HG02938 (cell line): ENCODE measurements around the gene INPP5A.
A peak's percentile ranks its signal among the peaks of the same experiment; 100 is the strongest.

Experiments used
- ATAC-seq: cut with Tn5 transposase; IDR thresholded peaks from one replicate; pipeline ENCODE4 v1.9.1; 2021; ENCODE audit warnings: mild to moderate bottlenecking, moderate library complexity; ENCODE audit not compliant: unreplicated experiment

Gene INPP5A

GRCh38 chr10:132624847-132625471 is 87.4 kb downstream of the INPP5A start:
- ATAC-seq: no peak

GRCh38 chr10:132626019-132626760 is 88.6 kb downstream of the INPP5A start:
- ATAC-seq: no peak

- no peak for ATAC-seq
Observed at GRCh38 chr10:132626761-132627665, 89.4 kb downstream of the INPP5A start.

- no peak for ATAC-seq
Observed at GRCh38 chr10:132627666-132628531, 90.3 kb downstream of the INPP5A start.

- no peak for ATAC-seq
Observed at GRCh38 chr10:132628966-132629900, 91.6 kb downstream of the INPP5A start.

GRCh38 chr10:132630156-132630555 is 92.6 kb downstream of the INPP5A start:
- ATAC-seq: no peak

- ATAC-seq: no peak
Observed at GRCh38 chr10:132630666-132631337, 93.2 kb downstream of the INPP5A start.

GRCh38 chr10:132631338-132631735 is 93.8 kb downstream of the INPP5A start:
- no peak for ATAC-seq

GRCh38 chr10:132632091-132632561 is 94.5 kb downstream of the INPP5A start:
- no peak for ATAC-seq

GRCh38 chr10:132632851-132633684 is 95.5 kb downstream of the INPP5A start:
- ATAC-seq: no peak

GRCh38 chr10:132634241-132634946 is 96.8 kb downstream of the INPP5A start:
- ATAC-seq: no peak

- no peak for ATAC-seq
Observed at GRCh38 chr10:132634947-132635271, 97.3 kb downstream of the INPP5A start.

- ATAC-seq: no peak
Observed at GRCh38 chr10:132636358-132636757, 98.8 kb downstream of the INPP5A start.

- peak; percentile 65 for ATAC-seq
Observed at GRCh38 chr10:132637477-132638129, 100.0 kb downstream of the INPP5A start.

GRCh38 chr10:132638130-132638515 is 100.5 kb downstream of the INPP5A start:
- no peak for ATAC-seq

- ATAC-seq: no peak
Observed at GRCh38 chr10:132639470-132639869, 101.9 kb downstream of the INPP5A start.
